Neural progenitor cell (in vitro differentiated cells): Measurements from ENCODE around the gene PWWP2B. TPM values are rescaled to one million over a fixed set of nuclear protein-coding genes. Genes with fewer than 3 reads are reported as not detected.

Experiments used
- DNase-seq: peaks from one replicate; pipeline ENCODE4 v3.0.0-alpha.2; 2016; ENCODE audit warnings: low spot score
- H2AFZ ChIP-seq: fragments of 200-600 bp; sonication (generic); replicated peaks from 2 replicates; pipeline ENCODE4 v1.6.1; 2016; ENCODE audit warnings: antibody characterized with exemption
- H3F3A ChIP-seq: fragments of 200-600 bp; sonication (generic); 2 replicates; pipeline ENCODE4 v1.6.1; 2016; ENCODE audit warnings: antibody characterized with exemption, low read depth
- H3K27ac ChIP-seq: fragments of 200-600 bp; sonication (generic); 2 replicates; pipeline ENCODE4 v1.5.1; 2016; ENCODE audit warnings: mild to moderate bottlenecking
- H3K27me3 ChIP-seq: fragments of 200-600 bp; sonication (generic); 2 replicates; pipeline ENCODE4 v1.6.1; 2016; ENCODE audit warnings: mild to moderate bottlenecking, moderate library complexity
- H3K36me3 ChIP-seq: fragments of 200-600 bp; sonication (generic); 2 replicates; pipeline ENCODE4 v1.5.1; 2016
- H3K4me1 ChIP-seq: fragments of 200-600 bp; sonication (generic); 2 replicates; pipeline ENCODE4 v1.6.1; 2016; ENCODE audit warnings: mixed run types
- H3K4me2 ChIP-seq: fragments of 200-600 bp; sonication (generic); 2 replicates; pipeline ENCODE4 v1.6.1; 2016
- H3K4me3 ChIP-seq: fragments of 200-600 bp; sonication (generic); 2 replicates; pipeline ENCODE4 v1.5.1; 2016
- H3K79me2 ChIP-seq: fragments of 200-600 bp; sonication (generic); 2 replicates; pipeline ENCODE4 v1.6.1; 2016; ENCODE audit warnings: low read depth
- H3K9ac ChIP-seq: fragments of 200-600 bp; sonication (generic); 2 replicates; pipeline ENCODE4 v1.6.1; 2016
- H3K9me3 ChIP-seq: fragments of 200-600 bp; sonication (generic); 2 replicates; pipeline ENCODE4 v1.5.1; 2016; ENCODE audit warnings: low read depth
- H4K20me1 ChIP-seq: fragments of 200-600 bp; sonication (generic); 2 replicates; pipeline ENCODE4 v1.6.1; 2016; ENCODE audit warnings: low read depth
- H3K27ac Mint-ChIP-seq: 3 replicates; pipeline ENCODE4 v1.8.0; 2021; ENCODE audit warnings: mixed read lengths
- H3K27me3 Mint-ChIP-seq: 2 replicates; pipeline ENCODE4 v1.8.0; 2022; ENCODE audit warnings: low read depth, mild to moderate bottlenecking, inconsistent platforms, moderate library complexity, mixed read lengths; ENCODE audit not compliant: insufficient read depth
- H3K36me3 Mint-ChIP-seq: 3 replicates; pipeline ENCODE4 v1.8.0; 2021; ENCODE audit warnings: mixed read lengths
- H3K4me1 Mint-ChIP-seq: 3 replicates; pipeline ENCODE4 v1.8.0; 2021; ENCODE audit warnings: mixed read lengths
- H3K4me3 Mint-ChIP-seq: 3 replicates; pipeline ENCODE4 v1.8.0; 2021; ENCODE audit warnings: mild to moderate bottlenecking, moderate library complexity, mixed read lengths
- H3K9me3 Mint-ChIP-seq: 3 replicates; pipeline ENCODE4 v1.8.0; 2020; ENCODE audit warnings: mixed read lengths
- CTCF ChIP-seq: fragments of 200-600 bp; sonication (generic); IDR thresholded peaks from 2 replicates; pipeline ENCODE4 v1.5.1; 2017; ENCODE audit warnings: antibody characterized with exemption, mild to moderate bottlenecking
- EZH2 ChIP-seq: fragments of 200-600 bp; sonication (generic); IDR thresholded peaks from 2 replicates; pipeline ENCODE4 v1.6.1; 2017; ENCODE audit warnings: antibody characterized with exemption, mild to moderate bottlenecking, moderate library complexity
- EZH2phosphoT487 ChIP-seq: fragments of 200-600 bp; sonication (generic); IDR thresholded peaks from 2 replicates; pipeline ENCODE4 v1.6.1; 2017; ENCODE audit warnings: antibody characterized with exemption
- total RNA-seq: library from RNA; depleted of rRNA; stranded (reverse); fragments of >200 nt; gene quantifications from 2 replicates; pipeline ENCODE4 v1.2.3, GENCODE V29; 2015; ENCODE audit warnings: low replicate concordance

Gene PWWP2B
- total RNA-seq, 1 donor from 2014 or later = 0.34 TPM

- Histone ChIP-seq H3K4me1 (peaks cover 9% of the 10 kb centered on the region), H3K36me3 (no peaks in the 10 kb centered on the region), H3K4me2 (no peak overlapping the region), H3K9ac (no peak overlapping the region), H3K79me2 (no peaks in the 10 kb centered on the region), H3K9me3 (no peaks in the 10 kb centered on the region), H2AFZ (no peak overlapping the region), H3K4me3 (no peak overlapping the region), H3K27me3 (no peaks in the 10 kb centered on the region), H3F3A (no peaks in the 10 kb centered on the region), H4K20me1 (no peaks in the 10 kb centered on the region), H3K27ac (no peak overlapping the region)
- Mint-ChIP-seq H3K36me3 (peaks cover 18% of the 10 kb centered on the region), H3K4me3 (no peak overlapping the region), H3K27ac (no peak overlapping the region), H3K9me3 (no peaks in the 10 kb centered on the region), H3K4me1 (peaks cover 26% of the 10 kb centered on the region), H3K27me3 (peaks cover 6% of the 10 kb centered on the region)
- no peak for DNase-seq
- TF ChIP-seq EZH2phosphoT487 (no peak), EZH2 (no peak), CTCF (no peak)
Measured at GRCh38 chr10:132368391-132368790, 28.6 kb upstream of the PWWP2B start.

- H3K4me3 ChIP-seq = no peak overlapping the region
- Mint-ChIP-seq H3K4me3 (no peak overlapping the region), H3K27me3 (peaks cover 6% of the 10 kb centered on the region), H3K4me1 (peaks cover 30% of the 10 kb centered on the region), H3K27ac (no peak overlapping the region), H3K36me3 (peaks cover 18% of the 10 kb centered on the region), H3K9me3 (no peaks in the 10 kb centered on the region)
- no peaks in the 10 kb centered on the region for H3K79me2 ChIP-seq
- H3K36me3 ChIP-seq = no peaks in the 10 kb centered on the region
- H3K9me3 ChIP-seq = no peaks in the 10 kb centered on the region
- H3K27me3 ChIP-seq = no peaks in the 10 kb centered on the region
- TF ChIP-seq EZH2 (no peak), EZH2phosphoT487 (no peak), CTCF (no peak)
- DNase-seq = no peak
- peaks cover 9% of the 10 kb centered on the region for H3K4me1 ChIP-seq
- H3K27ac ChIP-seq = no peak overlapping the region
- no peak overlapping the region for H3K9ac ChIP-seq
- no peak overlapping the region for H3K4me2 ChIP-seq
- H4K20me1 ChIP-seq = no peaks in the 10 kb centered on the region
- H2AFZ ChIP-seq = no peak overlapping the region
- H3F3A ChIP-seq = no peaks in the 10 kb centered on the region
Measured at GRCh38 chr10:132368881-132369635, 27.9 kb upstream of the PWWP2B start.

- Histone ChIP-seq H3K79me2 (no peaks in the 10 kb centered on the region), H2AFZ (no peak overlapping the region), H3K27ac (no peak overlapping the region), H3K9ac (no peak overlapping the region), H3K4me3 (no peak overlapping the region), H3K4me1 (peaks cover 9% of the 10 kb centered on the region), H4K20me1 (no peaks in the 10 kb centered on the region), H3K27me3 (no peaks in the 10 kb centered on the region), H3K36me3 (no peaks in the 10 kb centered on the region), H3K9me3 (no peaks in the 10 kb centered on the region), H3K4me2 (no peak overlapping the region), H3F3A (no peaks in the 10 kb centered on the region)
- Mint-ChIP-seq H3K4me3 (no peak overlapping the region), H3K27me3 (peaks cover 6% of the 10 kb centered on the region), H3K36me3 (peaks cover 18% of the 10 kb centered on the region), H3K9me3 (no peaks in the 10 kb centered on the region), H3K27ac (no peak overlapping the region), H3K4me1 (peaks cover 30% of the 10 kb centered on the region)
- no peak for TF ChIP-seq EZH2phosphoT487
- no peak for TF ChIP-seq EZH2
- TF ChIP-seq CTCF = no peak
- DNase-seq = no peak
Measured at GRCh38 chr10:132369636-132370185, 27.3 kb upstream of the PWWP2B start.
